ENCODE measurements around the gene CLDN15. TPM values are rescaled to one million over a fixed set of nuclear protein-coding genes. Genes with fewer than 3 reads are reported as not detected.

CLDN15 gene, protein sequence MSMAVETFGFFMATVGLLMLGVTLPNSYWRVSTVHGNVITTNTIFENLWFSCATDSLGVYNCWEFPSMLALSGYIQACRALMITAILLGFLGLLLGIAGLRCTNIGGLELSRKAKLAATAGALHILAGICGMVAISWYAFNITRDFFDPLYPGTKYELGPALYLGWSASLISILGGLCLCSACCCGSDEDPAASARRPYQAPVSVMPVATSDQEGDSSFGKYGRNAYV
- 4.7 and 7.0 TPM in 2 replicates for total RNA-seq

DNA sequence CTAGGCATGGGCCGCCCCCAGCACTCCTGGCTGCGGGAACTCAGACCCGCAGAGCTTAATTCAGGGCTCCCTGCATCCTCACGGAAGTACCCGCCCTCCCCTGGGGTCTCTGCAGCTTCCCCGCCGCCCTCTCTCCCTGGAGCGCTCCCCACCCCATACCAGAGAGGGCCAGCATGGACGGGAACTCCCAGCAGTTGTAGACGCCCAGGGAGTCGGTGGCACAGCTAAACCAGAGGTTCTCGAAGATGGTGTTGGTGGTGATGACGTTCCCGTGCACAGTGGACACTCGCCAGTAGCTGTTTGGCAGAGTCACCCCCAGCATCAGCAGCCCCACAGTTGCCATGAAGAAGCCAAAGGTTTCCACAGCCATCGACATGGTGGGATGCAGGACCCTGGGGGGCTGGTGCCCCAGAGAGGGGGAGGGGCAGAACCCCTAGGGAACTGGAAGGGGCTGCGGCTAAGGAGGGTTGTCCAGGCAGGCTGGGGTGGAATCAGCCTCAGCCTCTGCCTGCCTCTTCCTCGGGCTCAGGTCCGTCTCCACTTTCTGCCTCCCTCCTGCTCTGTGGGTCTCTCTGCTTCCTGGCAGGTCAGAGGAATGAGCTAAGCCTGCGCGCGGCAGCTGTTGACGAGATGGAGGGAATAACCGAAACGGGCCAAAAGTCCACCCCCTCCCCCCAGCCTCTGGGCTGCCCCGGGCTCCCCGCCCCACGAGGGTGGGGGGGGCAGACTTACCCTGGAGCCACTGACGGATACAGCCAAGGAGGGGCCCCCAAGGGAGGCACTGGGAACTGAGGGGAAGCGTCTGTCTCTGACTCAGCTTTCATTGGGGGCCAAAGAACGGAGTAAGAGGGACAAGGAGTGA, at the start of gene CLDN15:
Gene CLDN15 (minus strand): TSS at position 597 of the 862 bp plus-strand sequence. CDS start 221 bp downstream, at position 376.

DNA sequence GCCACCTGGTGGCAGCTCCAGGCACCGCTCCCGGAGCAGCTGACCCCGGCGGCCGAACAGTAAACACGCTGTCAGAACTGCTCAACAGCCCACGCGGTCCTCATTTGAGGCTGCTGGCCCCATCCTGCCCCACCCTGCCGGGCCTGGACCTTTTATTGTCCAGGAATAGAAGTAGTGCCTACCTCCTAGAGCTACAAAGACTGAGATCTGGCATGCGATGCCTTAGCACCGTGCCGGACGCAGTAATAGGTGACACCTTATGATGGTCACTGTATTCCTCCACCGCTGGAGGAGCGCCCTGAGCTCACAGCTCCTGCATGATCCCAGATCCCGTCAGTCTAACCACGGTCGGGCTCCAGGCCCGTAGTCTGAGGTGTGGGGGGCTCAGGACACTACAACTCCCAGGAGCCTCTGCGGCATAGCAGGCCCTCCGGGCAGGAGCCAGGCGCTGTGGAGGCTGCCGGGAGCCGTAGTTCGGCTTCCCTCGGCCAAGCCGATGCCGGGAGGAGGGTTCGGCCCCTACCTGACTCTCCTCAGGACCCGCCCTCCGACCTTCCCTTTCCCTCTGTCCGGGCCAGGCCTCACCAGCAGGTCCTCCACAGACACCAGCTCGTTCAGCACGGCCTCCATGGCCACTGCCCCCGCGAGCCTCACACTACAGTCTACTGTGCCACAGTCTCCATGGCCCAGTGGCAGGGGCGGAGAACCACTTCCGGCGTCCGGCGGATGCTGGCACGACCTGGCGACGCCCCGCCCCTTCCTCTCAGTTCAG, 7.0 kb upstream of the CLDN15 start, which contains the start of gene FIS1:
Gene FIS1 (minus strand): TSS at position 707 of the 772 bp plus-strand sequence. CDS start 77 bp downstream, at position 630.

DNA sequence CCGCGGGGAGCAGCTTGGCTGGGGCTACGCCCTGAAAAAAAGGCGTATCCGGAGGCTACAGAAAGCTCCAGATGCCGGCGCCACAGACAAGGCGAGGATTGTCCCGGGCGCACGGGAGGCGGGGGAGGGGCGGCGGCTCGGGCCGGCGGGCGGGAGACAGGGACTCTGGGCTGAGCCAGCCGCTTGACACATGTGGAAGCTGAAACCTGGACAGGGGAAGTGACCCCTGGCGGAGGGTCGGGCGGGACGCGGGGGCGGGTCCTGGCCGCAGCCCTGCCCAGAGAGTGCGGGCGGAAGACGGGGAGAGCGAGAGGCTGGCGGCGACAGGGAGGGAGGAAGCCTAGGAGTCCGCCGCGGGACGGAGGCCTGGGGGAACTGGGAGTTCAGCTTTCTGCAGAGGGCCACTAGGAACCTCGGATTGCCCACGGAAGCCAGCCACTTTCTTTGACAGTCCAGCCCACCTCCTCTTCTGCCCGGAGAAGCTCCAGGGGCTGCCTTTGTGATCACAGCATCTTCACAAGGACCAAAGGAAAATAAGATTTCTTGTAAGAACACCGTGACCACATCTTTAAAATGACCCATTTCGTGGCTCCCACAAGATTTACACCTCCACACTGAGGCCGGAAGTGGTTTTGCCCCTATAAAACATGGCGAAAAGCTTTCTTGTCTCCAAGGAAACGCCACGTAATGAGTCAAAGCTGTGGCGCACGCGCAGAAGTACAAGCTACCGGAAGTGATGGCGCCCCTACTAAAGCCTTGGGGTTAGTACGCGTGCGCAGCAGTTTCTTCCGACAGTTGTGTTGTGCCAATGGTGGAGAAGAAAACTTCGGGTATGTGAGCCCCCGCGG, 20.0 kb downstream of the CLDN15 start, which contains the start of the genes PLOD3 and ZNHIT1:
Gene PLOD3 (minus strand): TSS at position 194 of the 848 bp plus-strand sequence. CDS start 307 bp downstream, outside the sequence.
Gene ZNHIT1 (plus strand): TSS at position 778 of the 848 bp plus-strand sequence. CDS start 31 bp downstream, at position 809.

DNA sequence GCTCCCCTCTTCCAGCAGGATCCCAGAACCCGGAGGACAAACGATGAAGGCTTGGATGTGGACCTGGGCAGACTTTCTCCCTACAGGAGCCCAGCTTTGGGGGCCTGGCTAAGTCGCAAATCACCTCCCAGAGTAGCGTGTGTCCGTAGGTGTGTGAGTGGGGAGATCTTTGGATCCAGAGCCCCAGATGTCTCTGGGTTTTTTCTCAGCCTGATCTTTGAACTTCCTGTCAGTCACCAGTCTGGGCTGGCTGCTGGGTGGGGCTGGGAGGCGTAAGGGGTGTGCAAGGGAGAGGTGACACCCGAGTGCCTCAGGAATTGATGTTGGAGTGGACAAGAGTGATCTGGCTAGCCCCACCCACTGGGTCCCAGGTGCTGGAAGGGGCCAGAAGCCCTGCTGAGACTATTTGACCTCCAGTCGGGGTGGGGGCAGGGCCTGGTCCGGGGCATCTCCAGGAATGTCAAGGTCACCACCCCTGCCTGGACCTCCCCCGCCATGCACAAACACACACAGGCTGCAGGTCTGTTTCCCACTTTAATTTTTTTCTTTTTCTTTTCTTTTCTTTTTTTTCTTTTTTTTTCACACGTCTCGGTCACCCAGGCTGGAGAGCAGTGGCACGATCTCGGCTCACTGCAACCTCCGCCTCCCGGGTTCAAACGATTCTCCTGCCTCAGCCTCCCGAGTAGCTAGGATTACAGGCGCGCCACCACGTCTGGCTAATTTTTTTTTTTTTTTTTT, 36.6 kb downstream of the CLDN15 start, which contains the start of gene MOGAT3:
Gene MOGAT3 (minus strand): TSS at position 175 of the 738 bp plus-strand sequence. CDS start 182 bp downstream, outside the sequence.

Other genes starting within 250 kb of the CLDN15 start
- gene MUC17, start 217.7 kb downstream of the CLDN15 start, total RNA-seq, result not detected in 2 replicates
- gene TRIM56, start 152.3 kb downstream of the CLDN15 start, total RNA-seq, result 10.8 and 14.7 TPM in 2 replicates
- gene SERPINE1, start 110.7 kb downstream of the CLDN15 start, total RNA-seq, result 2,658 and 2,684 TPM in 2 replicates
- 128 and 158 TPM in 2 replicates for gene AP1S1, start 83.3 kb downstream of the CLDN15 start, total RNA-seq
- gene VGF, start 72.2 kb downstream of the CLDN15 start, total RNA-seq, result 0.18 and 0.65 TPM in 2 replicates
- not detected in 2 replicates for gene NAT16, start 57.5 kb downstream of the CLDN15 start, total RNA-seq
- not detected in 2 replicates for gene MOGAT3, start 36.8 kb downstream of the CLDN15 start, total RNA-seq
- 107 and 134 TPM in 2 replicates for gene PLOD3, start 20.2 kb downstream of the CLDN15 start, total RNA-seq
- 135 and 156 TPM in 2 replicates for gene ZNHIT1, start 19.6 kb downstream of the CLDN15 start, total RNA-seq
- 214 and 222 TPM in 2 replicates for gene FIS1, start 7.3 kb upstream of the CLDN15 start, total RNA-seq
- 22.7 and 22.9 TPM in 2 replicates for gene IFT22, start 84.0 kb upstream of the CLDN15 start, total RNA-seq
- not detected in 2 replicates for gene COL26A1, start 125.1 kb upstream of the CLDN15 start, total RNA-seq